Measurements from ENCODE around the gene PTPRN. TPM values are rescaled to one million over a fixed set of nuclear protein-coding genes. Genes with fewer than 3 reads are reported as not detected.
A peak's percentile ranks its signal among the peaks of the same experiment; 100 is the strongest.

PTPRN gene
- total and polyA plus RNA-seq, 9 of the 15 experiments (the other 6 are each of a cell fraction or from before 2014, with no cell fraction given) = 0.15 to 2.4 (median 0.43) TPM; not detected in 1

DNA sequence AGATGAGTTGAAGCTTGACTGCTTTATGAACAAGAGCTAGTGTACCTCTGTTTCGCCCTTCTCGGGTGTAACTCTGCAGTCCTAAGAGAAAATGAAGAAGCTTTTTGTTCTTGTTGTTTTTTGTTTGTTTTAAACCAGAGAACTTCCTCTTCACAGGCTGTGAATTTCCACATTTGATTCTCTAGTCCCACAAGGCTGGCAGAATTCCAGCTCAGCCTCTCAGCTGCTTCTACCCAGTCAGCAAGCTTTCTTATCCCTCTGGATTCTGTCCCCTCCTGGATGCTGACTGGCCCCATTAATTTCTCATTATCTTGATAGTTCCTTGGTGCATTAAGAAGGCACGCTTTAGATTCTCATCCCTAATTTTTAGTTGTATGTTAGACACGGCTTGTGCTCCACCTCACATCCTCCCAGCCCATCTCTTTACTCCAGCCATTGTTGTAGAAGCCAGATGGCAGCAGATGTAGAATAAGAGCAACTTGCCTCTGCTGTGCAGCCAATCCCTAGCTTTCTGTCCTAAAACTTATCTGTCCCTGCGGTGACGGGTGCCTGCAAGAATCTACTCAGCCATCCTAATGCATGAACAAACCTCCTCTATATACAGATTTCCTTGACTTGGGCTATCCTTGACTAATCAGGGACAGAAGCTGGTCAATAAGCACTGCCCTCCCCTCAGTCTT, 35.7 kb upstream of the PTPRN start:
- no peaks in the 10 kb centered on the region for H4K20me1 ChIP-seq (replicated peaks; ENCODE audit: control insufficient read depth, insufficient read depth, low read length)
- H3K4me2 ChIP-seq (ENCODE audit: insufficient read depth, low read length) = no peak overlapping the region
- no peak overlapping the region for H2AFZ ChIP-seq (ENCODE audit: low read depth, low read length)
- FAIRE-seq (no peak), ATAC-seq (no peak), DNase-seq (ENCODE audit: extremely low read depth in 1 of 4, low spot score in 3 of 4) (no peak)
- no peaks in the 10 kb centered on the region for H3K4me1 ChIP-seq (replicated peaks in 1 of 2; ENCODE audit: control insufficient read depth in 2 of 2, insufficient read depth in 2 of 2, low read length in 2 of 2)
- no peaks in the 10 kb centered on the region for H3K9me1 ChIP-seq (ENCODE audit: control insufficient read depth, insufficient read depth, low read length)
- H3K27ac ChIP-seq (ENCODE audit: extremely low read depth, low read depth, low read length) = no peak overlapping the region
- peak; percentile 44 for TF ChIP-seq NFIC (IDR thresholded peaks at IDR 0.05)
- TF ChIP-seq NFE2L1 (tag; IDR thresholded peaks at IDR 0.05; ENCODE audit: borderline replicate concordance, low read depth) = no peak
- WGBS (ENCODE audit: insufficient coverage, low coverage, missing lambda C conversion rate) = 4% methylated on average over 6 of the region's 6 CpGs
- H3K4me3 ChIP-seq = no peak overlapping the region
- no peaks in the 10 kb centered on the region for H3K36me3 ChIP-seq (ENCODE audit: control insufficient read depth, insufficient read depth, low read length)
- ChIA-PET CTCF (ENCODE audit: low intra/inter-chr PET ratio) (no interaction called here), POLR2A (no interaction called here)
- intact Hi-C loops (cut with micrococcal nuclease) = no loop called here
- no peaks in the 10 kb centered on the region for H3K79me2 ChIP-seq (ENCODE audit: control insufficient read depth, insufficient read depth, low read length)
- peaks cover 0 to 11% of the 10 kb centered on the region in 2 experiments; a peak in 2 of 5 replicates for H3K27me3 ChIP-seq (ENCODE audit: control insufficient read depth in 2 of 2, insufficient read depth in 2 of 2, low read length in 2 of 2)
- BruUV-seq (replicated peaks) = no TSS peak
- no peaks in the 10 kb centered on the region for H3K9me3 ChIP-seq (replicated peaks; ENCODE audit: control insufficient read depth, insufficient read depth, low read depth, low read length)
- in situ Hi-C loops (cut with MboI) = no loop called here
- H3K9ac ChIP-seq (ENCODE audit: insufficient read depth in 1 of 2, low read depth in 2 of 2, low read length in 2 of 2) = no peak overlapping the region

- Histone ChIP-seq H3K9ac (ENCODE audit: insufficient read depth in 1 of 2, low read depth in 2 of 2, low read length in 2 of 2) (no peak overlapping the region), H3K9me1 (ENCODE audit: control insufficient read depth, insufficient read depth, low read length) (no peaks in the 10 kb centered on the region), H3K36me3 (ENCODE audit: control insufficient read depth, insufficient read depth, low read length) (no peaks in the 10 kb centered on the region), H3K4me3 (no peak overlapping the region), H4K20me1 (replicated peaks; ENCODE audit: control insufficient read depth, insufficient read depth, low read length) (no peaks in the 10 kb centered on the region), H2AFZ (ENCODE audit: low read depth, low read length) (no peak overlapping the region), H3K27me3 (ENCODE audit: control insufficient read depth in 2 of 2, insufficient read depth in 2 of 2, low read length in 2 of 2) (peaks cover 0 to 22% of the 10 kb centered on the region in 2 experiments; a peak in 2 of 5 replicates), H3K4me2 (ENCODE audit: insufficient read depth, low read length) (no peak overlapping the region), H3K79me2 (ENCODE audit: control insufficient read depth, insufficient read depth, low read length) (no peaks in the 10 kb centered on the region), H3K4me1 (replicated peaks in 1 of 2; ENCODE audit: control insufficient read depth in 2 of 2, insufficient read depth in 2 of 2, low read length in 2 of 2) (peaks cover 0 to 13% of the 10 kb centered on the region in 2 experiments; a peak in 1 of 5 replicates), H3K9me3 (replicated peaks; ENCODE audit: control insufficient read depth, insufficient read depth, low read depth, low read length) (no peaks in the 10 kb centered on the region), H3K27ac (ENCODE audit: extremely low read depth, low read depth, low read length) (no peak overlapping the region)
- ChIA-PET CTCF (ENCODE audit: low intra/inter-chr PET ratio) (no interaction called here), POLR2A (interaction anchor here (0.6 kb wide), 1 partner anchor 21 kb away, joined by 3 read pairs; no protein-coding TSS in a partner anchor)
- no TSS peak for BruUV-seq (replicated peaks)
- in situ Hi-C loops (cut with MboI) = no loop called here
- intact Hi-C loops (cut with micrococcal nuclease) = no loop called here
- DNase-seq (ENCODE audit: extremely low read depth in 1 of 4, low spot score in 3 of 4) (no peak), ATAC-seq (no peak), FAIRE-seq (no peak)
- TF ChIP-seq NFE2 (IDR thresholded peaks at IDR 0.05; ENCODE audit: low read depth) (0 out of 2 replicates have a peak, but pooled peaks have one; percentile 11), ZNF507 (tag; conservative IDR thresholded peaks at IDR 0.05) (no peak), HEY1 (CRISPR knock-in tag; IDR thresholded peaks at IDR 0.05; ENCODE audit: borderline replicate concordance) (no peak), CAMTA2 (CRISPR knock-in tag; conservative IDR thresholded peaks at IDR 0.05) (no peak), ETV5 (CRISPR knock-in tag; IDR thresholded peaks at IDR 0.05; ENCODE audit: low read depth) (no peak), TRIM24 (IDR thresholded peaks at IDR 0.05) (no peak)
- 0% methylated on average over 4 of the region's 5 CpGs for WGBS (ENCODE audit: insufficient coverage, low coverage, missing lambda C conversion rate)
These were observed 26.2 kb upstream of the PTPRN start for GRCh38 chr2:219335373-219335786.
